Liver (tissue), 3 donors: ENCODE data around the gene GOLGA6A.

Experiments used
- ATF3 ChIP-seq: IDR thresholded peaks from 2 replicates; pipeline ENCODE4 v1.6.1; 2016; ENCODE audit warnings: antibody characterized with exemption
- CTCF ChIP-seq: fragments of 150-350 bp; IDR thresholded peaks from 2 replicates; pipeline ENCODE4 v1.5.1; 2017; ENCODE audit warnings: improper control_type of control experiment, low read depth, low read length; ENCODE audit not compliant: missing input control
- EGR1 ChIP-seq, 2 donors: IDR thresholded peaks; 2 replicates each; pipeline ENCODE4 v1.6.1; 2016 to 2018; ENCODE audit warnings: antibody characterized with exemption in 2 of 2, low read depth in 2 of 2
- MAX ChIP-seq: IDR thresholded peaks from 2 replicates; pipeline ENCODE4 v1.6.1; 2016; ENCODE audit warnings: antibody characterized with exemption
- SP1 ChIP-seq: IDR thresholded peaks from 2 replicates; pipeline ENCODE4 v1.6.1; 2018; ENCODE audit warnings: antibody characterized with exemption, mild to moderate bottlenecking
- TAF1 ChIP-seq: conservative IDR thresholded peaks from 2 replicates; pipeline ENCODE4 v1.6.1; 2016; ENCODE audit warnings: antibody characterized with exemption, mild to moderate bottlenecking
- YY1 ChIP-seq: IDR thresholded peaks from 2 replicates; pipeline ENCODE4 v1.6.1; 2016; ENCODE audit warnings: antibody characterized with exemption, mild to moderate bottlenecking
- donor health status: healthy.
- donor health status: healthy.

- TF ChIP-seq YY1 (no peak), MAX (no peak), CTCF (no peak), TAF1 (no peak), EGR1 (IDR thresholded peaks at IDR 0.05; ENCODE audit: low read depth in 2 of 2) (no peak), ATF3 (no peak), SP1 (no peak)
Measured at GRCh38 chr15:74045636-74046274, 36.6 kb downstream of the GOLGA6A start.
